H1 (cell line): ENCODE measurements around the gene TRIM28. TPM values are rescaled to one million over a fixed set of nuclear protein-coding genes. Genes with fewer than 3 reads are reported as not detected.

Experiments used
- CTCF ChIA-PET: fragments of 300-600 bp; sonication (Branson Sonifier 250); formaldehyde crosslinking; loops from one replicate; lab custom pipeline; 2021; ENCODE audit not compliant: partially characterized antibody; lab: Charles Lee
- POLR2A ChIA-PET: fragments of 300-600 bp; sonication (Branson Sonifier 250); formaldehyde crosslinking; loops from one replicate; lab custom pipeline; 2021; ENCODE audit warnings: inconsistent platforms; ENCODE audit not compliant: partially characterized antibody; lab: Charles Lee
- DNase-seq, 2 experiments: peaks; one replicate each; pipeline versions ENCODE4 v3.0.0 to v3.0.0-alpha.2; 2010 to 2022; ENCODE audit warnings: low spot score in 2 of 2, low read depth in 1 of 2, mixed read lengths in 1 of 2
- FAIRE-seq: peaks from 2 replicates; lab custom pipeline; 2011; peaks lifted over from hg19 to GRCh38; lab: Jason Lieb, UNC
- H2AFZ ChIP-seq: 2 replicates; pipeline ENCODE4 v1.8.1; 2012; ENCODE audit warnings: low read length, inconsistent platforms
- H2AK5ac ChIP-seq: 2 replicates; pipeline ENCODE4 v1.6.1; 2013; ENCODE audit warnings: low read depth, low read length
- H2BK120ac ChIP-seq: replicated peaks from 2 replicates; pipeline ENCODE3; 2013; ENCODE audit warnings: low read depth, low read length, inconsistent platforms
- H2BK12ac ChIP-seq: 2 replicates; pipeline ENCODE4 v1.6.1; 2013; ENCODE audit warnings: low read depth, low read length
- H2BK15ac ChIP-seq: 2 replicates; pipeline ENCODE4 v1.6.1; 2013; ENCODE audit warnings: low read length
- H2BK20ac ChIP-seq: 2 replicates; pipeline ENCODE4 v1.6.1; 2013; ENCODE audit warnings: low read length
- H2BK5ac ChIP-seq: 2 replicates; pipeline ENCODE4 v1.6.1; 2013; ENCODE audit warnings: low read depth, low read length
- H3K14ac ChIP-seq: 2 replicates; pipeline ENCODE4 v1.6.1; 2013; ENCODE audit warnings: inconsistent platforms; ENCODE audit not compliant: insufficient read length
- H3K18ac ChIP-seq: 2 replicates; pipeline ENCODE4 v1.6.1; 2013; ENCODE audit warnings: low read length; ENCODE audit errors: extremely low read depth
- H3K23ac ChIP-seq: 2 replicates; pipeline ENCODE4 v1.6.1; 2013; ENCODE audit warnings: inconsistent platforms; ENCODE audit not compliant: insufficient read length
- H3K23me2 ChIP-seq: 2 replicates; pipeline ENCODE4 v1.6.1; 2013; ENCODE audit warnings: low read depth, low read length
- H3K27ac ChIP-seq: 2 replicates; pipeline ENCODE4 v1.6.1; 2011; ENCODE audit warnings: low read depth, low read length, inconsistent platforms
- H3K27me3 ChIP-seq, 4 experiments: replicated peaks in 1 of 4; 1 replicate in 1 of 4; 2 replicates in 3 of 4; pipeline versions ENCODE4 v1.6.1 to v1.8.1; 2011 to 2013; ENCODE audit warnings: low read length in 3 of 4, mild to moderate bottlenecking in 3 of 4, inconsistent platforms in 2 of 4, mixed read lengths in 2 of 4, moderate library complexity in 1 of 4; ENCODE audit not compliant: control insufficient read depth in 3 of 4, insufficient read depth in 3 of 4; ENCODE audit errors: extremely low read depth in 1 of 4
- H3K36me3 ChIP-seq, 4 experiments: 2 replicates each; pipeline versions ENCODE4 v1.6.1 to v1.8.1; 2011 to 2013; ENCODE audit warnings: mild to moderate bottlenecking in 4 of 4, low read length in 3 of 4, moderate library complexity in 2 of 4, control low read depth in 1 of 4, inconsistent platforms in 1 of 4; ENCODE audit not compliant: insufficient read depth in 4 of 4, control insufficient read depth in 2 of 4
- H3K4ac ChIP-seq: replicated peaks from 2 replicates; pipeline ENCODE3; 2013; ENCODE audit warnings: low read length, low read depth, mixed read lengths, inconsistent platforms; ENCODE audit not compliant: insufficient read length
- H3K4me1 ChIP-seq, 4 experiments: replicated peaks in 1 of 4; 1 replicate in 1 of 4; 2 replicates in 3 of 4; pipeline versions ENCODE4 v1.6.1 to v1.8.1; 2011 to 2013; ENCODE audit warnings: low read length in 3 of 4, inconsistent platforms in 2 of 4, mixed read lengths in 1 of 4; ENCODE audit not compliant: insufficient read depth in 4 of 4, control insufficient read depth in 3 of 4
- H3K4me2 ChIP-seq, 2 experiments: 2 replicates each; pipeline versions ENCODE4 v1.6.1 to v1.8.1; 2011 to 2013; ENCODE audit warnings: low read depth in 2 of 2, low read length in 2 of 2, control low read depth in 1 of 2, inconsistent platforms in 1 of 2, mild to moderate bottlenecking in 1 of 2; ENCODE audit not compliant: insufficient read depth in 1 of 2
- H3K4me3 ChIP-seq, 4 experiments: fragments of 200-600, 300-600 bp in 1 of 4; sonication (generic), shearing (Covaris generic), sonication (Bioruptor Twin) in 1 of 4; 2 replicates each; pipeline versions ENCODE4 v1.5.1 to v1.8.1; 2011 to 2016; ENCODE audit warnings: low read length in 4 of 4, low read depth in 3 of 4, control low read depth in 2 of 4, inconsistent platforms in 2 of 4, mild to moderate bottlenecking in 2 of 4, mixed read lengths in 1 of 4, moderate library complexity in 1 of 4; ENCODE audit not compliant: insufficient read depth in 2 of 4; ENCODE audit errors: extremely low read depth in 1 of 4
- H3K56ac ChIP-seq: replicated peaks from 2 replicates; pipeline ENCODE3; 2013; ENCODE audit warnings: low read depth, mild to moderate bottlenecking, mixed read lengths, low read length, inconsistent platforms; ENCODE audit not compliant: insufficient read length
- H3K79me1 ChIP-seq: 2 replicates; pipeline ENCODE4 v1.6.1; 2013; ENCODE audit warnings: low read depth, low read length, control low read depth
- H3K79me2 ChIP-seq, 2 experiments: 2 replicates each; pipeline versions ENCODE4 v1.6.1 to v1.8.1; 2012 to 2013; ENCODE audit warnings: low read length in 2 of 2, mild to moderate bottlenecking in 2 of 2, inconsistent platforms in 1 of 2; ENCODE audit not compliant: insufficient read depth in 2 of 2, control insufficient read depth in 1 of 2
- H3K9ac ChIP-seq, 4 experiments: replicated peaks in 1 of 4; 1 replicate in 1 of 4; 2 replicates in 3 of 4; pipeline versions ENCODE4 v1.6.1 to v1.8.1; 2011 to 2013; ENCODE audit warnings: low read depth in 3 of 4, low read length in 3 of 4, control low read depth in 2 of 4, mild to moderate bottlenecking in 2 of 4, moderate library complexity in 2 of 4, inconsistent platforms in 1 of 4; ENCODE audit errors: extremely low read depth in 1 of 4
- H3K9me3 ChIP-seq, 2 experiments: 2 replicates each; pipeline versions ENCODE4 v1.6.1 to v1.8.1; 2012 to 2013; ENCODE audit warnings: mild to moderate bottlenecking in 2 of 2, moderate library complexity in 2 of 2, control low read depth in 1 of 2, inconsistent platforms in 1 of 2, low read depth in 1 of 2, low read length in 1 of 2, mixed read lengths in 1 of 2; ENCODE audit not compliant: insufficient read depth in 2 of 2
- H4K20me1 ChIP-seq, 2 experiments: replicated peaks in 1 of 2; 2 replicates each; pipeline versions ENCODE3 to v1.8.1; 2011 to 2013; ENCODE audit warnings: inconsistent platforms in 2 of 2, low read length in 2 of 2, mild to moderate bottlenecking in 1 of 2; ENCODE audit not compliant: insufficient read depth in 2 of 2, control insufficient read depth in 1 of 2
- H4K5ac ChIP-seq: 2 replicates; pipeline ENCODE4 v1.6.1; 2013; ENCODE audit warnings: low read length, low read depth, mixed read lengths, inconsistent platforms; ENCODE audit not compliant: insufficient read length
- H4K8ac ChIP-seq: 2 replicates; pipeline ENCODE4 v1.8.0; 2013; ENCODE audit warnings: mild to moderate bottlenecking, moderate library complexity, low read length, inconsistent platforms; ENCODE audit not compliant: insufficient read depth; ENCODE audit errors: extremely low read depth
- H4K91ac ChIP-seq: replicated peaks from 2 replicates; pipeline ENCODE3; 2013; ENCODE audit warnings: low read length, mixed read lengths, inconsistent platforms; ENCODE audit not compliant: insufficient read length
- CBX5 ChIP-seq: fragments of 300-800, 300-1000 bp; sonication (generic); IDR thresholded peaks from 2 replicates; pipeline ENCODE4 v1.7.1; 2016; ENCODE audit warnings: antibody characterized with exemption, low read length, low read depth
- CBX8 ChIP-seq: fragments of 300-800, 300-1000 bp; sonication (generic); IDR thresholded peaks from 2 replicates; pipeline ENCODE4 v1.7.1; 2016; ENCODE audit warnings: low read depth, low read length, borderline replicate concordance
- GABPA ChIP-seq: IDR thresholded peaks from 2 replicates; pipeline ENCODE4 v1.6.1; 2011; ENCODE audit warnings: mild to moderate bottlenecking, low read length, moderate library complexity, borderline replicate concordance; ENCODE audit not compliant: insufficient read depth
- HDAC2 ChIP-seq, 2 experiments: fragments of 300-600 bp in 1 of 2; sonication (generic) in 1 of 2; IDR thresholded peaks; 2 replicates each; pipeline ENCODE4 v1.6.1; 2011 to 2012; ENCODE audit warnings: low read depth in 2 of 2, low read length in 2 of 2, mild to moderate bottlenecking in 2 of 2, moderate library complexity in 2 of 2, borderline replicate concordance in 1 of 2, inconsistent platforms in 1 of 2
- KDM1A ChIP-seq: fragments of 200-600, 300-600 bp; sonication (generic); IDR thresholded peaks from 2 replicates; pipeline ENCODE4 v1.7.1; 2016; ENCODE audit warnings: mild to moderate bottlenecking, low read length, borderline replicate concordance
- MAFK ChIP-seq: IDR thresholded peaks from 2 replicates; pipeline ENCODE4 v1.6.1; 2012; ENCODE audit warnings: low read depth, mild to moderate bottlenecking, improper control_type of control experiment, low read length
- RNF2 ChIP-seq: fragments of 200-900, 300-1000 bp; sonication (generic); IDR thresholded peaks from 2 replicates; pipeline ENCODE4 v1.7.1; 2016; ENCODE audit warnings: borderline replicate concordance, low read depth, mild to moderate bottlenecking, antibody characterized with exemption, low read length; ENCODE audit not compliant: poor library complexity, severe bottlenecking; ENCODE audit errors: missing control alignments
- SP4 ChIP-seq: IDR thresholded peaks from 2 replicates; pipeline ENCODE4 v1.6.1; 2012; ENCODE audit warnings: low read length, inconsistent platforms
- TAF1 ChIP-seq: IDR thresholded peaks from 2 replicates; pipeline ENCODE4 v1.6.1; 2011; ENCODE audit warnings: mild to moderate bottlenecking, low read depth, low read length
- TCF12 ChIP-seq: IDR thresholded peaks from 2 replicates; pipeline ENCODE4 v1.6.1; 2011; ENCODE audit warnings: low read depth, mild to moderate bottlenecking, low read length
- ZNF274 ChIP-seq: IDR thresholded peaks from 2 replicates; pipeline ENCODE4 v1.7.0; 2012; ENCODE audit warnings: low read length, borderline replicate concordance; ENCODE audit errors: extremely low read depth
- WGBS, 2 experiments: shearing (Covaris generic) in 1 of 2; methylation state at CpG; one replicate each; pipeline versions ENCODE4 v1.1.6 to v1.1.7; 2013 to 2015; ENCODE audit warnings: low lambda C conversion rate in 2 of 2, mixed read lengths in 2 of 2, inconsistent platforms in 1 of 2, low coverage in 1 of 2, missing lambda C conversion rate in 1 of 2; ENCODE audit not compliant: insufficient replicate concordance in 2 of 2, insufficient coverage in 1 of 2, insufficient read length in 1 of 2; ENCODE audit errors: extremely low coverage in 1 of 2, missing lambda C conversion rate in 1 of 2; 5-methylcytosine and 5-hydroxymethylcytosine counted together
- polyA plus RNA-seq, 7 experiments: library from polyadenylated mRNA; depleted of rRNA in 3 of 7; stranded (reverse) in 5 of 7; unstranded in 2 of 7; fragments of >200 nt in 5 of 7; fragments of 200-250 nt in 2 of 7; gene quantifications; 1 replicate in 5 of 7; 2 replicates in 1 of 7; 4 replicates in 1 of 7; pipeline versions ENCODE4 v1.2.1 to v1.2.3, GENCODE V29; 2011 to 2013; ENCODE audit warnings: missing spikeins in 2 of 7, mixed read lengths in 2 of 7
- total RNA-seq: library from RNA; stranded (reverse); fragmentation: NEBNext Ultra II Directional; extraction: Animal tissue kit (Norgen Biotek cat#: 25700); gene quantifications from 2 replicates; pipeline ENCODE4 v1.2.1, GENCODE V29; 2021

TRIM28 gene
- total and polyA plus RNA-seq, 2 of the 8 experiments (the other 6 are each of a cell fraction or from before 2014, with no cell fraction given): 1,433 to 1,442 TPM

DNA sequence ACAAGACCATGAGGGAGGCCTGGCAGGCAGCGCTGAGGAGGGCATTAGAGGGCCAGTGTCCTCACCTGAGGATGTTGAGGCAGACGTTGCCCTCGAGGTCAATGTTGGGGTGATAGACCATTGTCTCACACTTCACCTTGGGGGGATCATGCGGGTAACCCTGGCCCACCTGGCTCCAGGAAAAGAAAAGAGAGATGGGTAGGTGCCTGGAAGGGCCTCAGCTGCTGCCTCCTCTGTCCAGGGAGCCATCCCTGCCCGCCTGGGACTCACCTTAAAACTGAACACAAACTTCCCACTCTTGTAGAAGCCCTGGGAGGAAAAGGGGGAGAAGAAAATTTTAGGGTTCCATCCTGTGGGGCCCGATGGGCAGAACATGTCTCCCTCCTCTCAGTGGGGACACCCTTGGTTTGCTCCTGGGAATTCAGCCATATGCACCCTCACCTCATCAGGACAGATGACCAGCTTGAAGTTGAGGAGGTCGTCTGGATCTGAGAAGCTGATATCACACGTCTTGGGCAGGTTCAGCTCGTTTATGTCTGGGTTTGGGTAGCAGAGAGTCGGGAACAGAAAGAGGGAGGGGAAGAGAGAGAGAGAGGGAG, 12.9 kb downstream of the TRIM28 start:
- ChIA-PET CTCF (interaction anchor here (1.1 to 7.3 kb wide), 4 partner anchors 10 to 40 kb away, joined by 3 to 35 read pairs (median 6); partner anchors contain the start of gene ZBTB45), POLR2A (interaction anchor here (0.6 to 17.2 kb wide), 3 partner anchors 7 to 328 kb away, joined by 3 to 434 read pairs (median 188); partner anchors contain the start of genes CHMP2A, SLC27A5, TRIM28 and ZBTB45)
- H2BK15ac ChIP-seq: no peak overlapping the region
- H4K5ac ChIP-seq: no peak overlapping the region
- peak overlapping the region; percentile 87 to 96; a peak in 3 of 4 replicates for H3K4me2 ChIP-seq
- WGBS, 2 experiments: 88% methylated on average over 10 of the region's 10 CpGs; no CpG with 5 or more reads in 1 of the 2 experiments
- FAIRE-seq (no peak), DNase-seq (no peak)
- peaks cover 0 to 32% (median 18%) of the 10 kb centered on the region in 4 experiments; a peak in 6 of 7 replicates for H3K4me1 ChIP-seq
- no peak overlapping the region for H2BK120ac ChIP-seq
- H3K23ac ChIP-seq: no peak overlapping the region
- H3K36me3 ChIP-seq: peaks cover 6 to 22% (median 14%) of the 10 kb centered on the region in 4 experiments
- 0 out of 2 replicates have a peak overlapping the region, but pooled peaks have one; percentile 15 for H4K8ac ChIP-seq
- H3K4ac ChIP-seq: no peak overlapping the region
- H3K9me3 ChIP-seq: no peaks in the 10 kb centered on the region
- H2AK5ac ChIP-seq: no peak overlapping the region
- H3K14ac ChIP-seq: no peak overlapping the region
- H4K91ac ChIP-seq: no peak overlapping the region
- H2BK20ac ChIP-seq: no peak overlapping the region
- peaks cover 0 to 9% of the 10 kb centered on the region in 2 experiments for H4K20me1 ChIP-seq
- H2BK5ac ChIP-seq: 0 out of 2 replicates have a peak overlapping the region, but pooled peaks have one; percentile 66
- no peak overlapping the region for H2BK12ac ChIP-seq
- H3K56ac ChIP-seq: no peak overlapping the region
- peak overlapping the region in 3 of 4 experiments; percentile 61 to 87 (median 84); a peak in 3 of 7 replicates for H3K9ac ChIP-seq
- peak overlapping the region in 3 of 4 experiments; percentile 76 to 87 (median 86); a peak in 5 of 8 replicates for H3K4me3 ChIP-seq
- no peak overlapping the region for H2AFZ ChIP-seq
- H3K27me3 ChIP-seq: peaks cover 0 to 5% (median 2%) of the 10 kb centered on the region in 4 experiments; a peak in 3 of 7 replicates
- peaks cover 4% of the 10 kb centered on the region for H3K79me1 ChIP-seq
- H3K79me2 ChIP-seq: peaks cover 7 to 19% of the 10 kb centered on the region in 2 experiments
- H3K23me2 ChIP-seq: peaks cover 24% of the 10 kb centered on the region
- TF ChIP-seq TAF1 (no peak), GABPA (no peak), RNF2 (no peak), TCF12 (no peak), CBX5 (no peak), SP4 (no peak), ZNF274 (no peak), CBX8 (no peak), HDAC2 (IDR thresholded peaks at IDR 0.05; ENCODE audit: borderline replicate concordance in 1 of 2, low read depth in 2 of 2, low read length in 2 of 2) (no peak), KDM1A (no peak), MAFK (no peak)
- no peak overlapping the region for H3K18ac ChIP-seq
- H3K27ac ChIP-seq: no peak overlapping the region
